ENCODE measurements around the gene PRODH2. TPM values are rescaled to one million over a fixed set of nuclear protein-coding genes. Genes with fewer than 3 reads are reported as not detected.
A peak's percentile ranks its signal among the peaks of the same experiment; 100 is the strongest.

Gene PRODH2
- polyA plus RNA-seq, 2 donors = not detected

DNA sequence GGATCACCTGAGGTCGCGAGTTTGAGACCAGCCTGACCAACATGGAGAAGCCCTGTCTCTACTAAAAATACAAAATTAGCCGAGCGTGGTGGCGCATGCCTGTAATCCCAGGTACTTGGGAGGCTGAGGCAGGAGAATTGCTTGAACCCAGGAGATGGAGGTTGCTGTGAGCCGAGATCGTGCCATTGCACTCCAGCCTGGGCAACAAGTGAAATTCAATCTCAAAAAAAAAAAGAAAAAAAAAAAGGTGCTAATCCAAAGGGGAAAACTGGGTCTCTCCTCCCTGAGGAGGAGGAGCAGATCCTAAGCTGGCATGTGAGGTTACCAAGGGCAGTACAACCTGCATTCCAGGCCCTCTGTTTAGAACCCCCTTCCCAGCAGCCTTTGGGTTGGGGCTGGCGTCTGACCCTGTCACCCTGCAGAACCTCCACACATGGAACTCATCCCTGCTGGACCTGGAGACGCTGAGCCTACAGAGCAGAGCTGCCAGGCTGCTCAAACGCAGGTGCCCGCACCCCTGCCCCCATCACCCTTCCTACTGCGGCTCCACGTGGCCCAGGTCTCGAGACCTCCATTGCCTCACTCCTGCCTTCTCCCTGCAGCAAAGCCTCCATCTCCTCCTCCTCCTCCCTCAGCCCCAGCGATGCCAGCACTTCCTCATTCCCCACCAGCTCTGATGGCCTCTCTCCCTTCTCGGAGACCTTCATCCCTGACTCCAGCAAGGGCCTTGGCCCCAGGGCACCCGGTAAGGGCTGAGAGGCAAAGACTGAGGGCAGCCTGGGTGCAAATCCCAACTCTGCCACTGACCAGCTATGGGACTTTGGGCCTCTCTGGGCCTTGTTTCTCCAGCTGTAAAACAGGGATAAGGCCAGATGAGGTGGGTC, 48.0 kb downstream of the PRODH2 start:
- WGBS, 2 donors = 91 to 95% methylated on average over 17 of the region's 17 CpGs
- peaks cover 3 to 16% of the 10 kb centered on the region in 2 donors for H3K36me3 ChIP-seq (ENCODE audit: control insufficient read depth in 2 of 2, insufficient read depth in 2 of 2, low read length in 1 of 2)
- no peaks in the 10 kb centered on the region for H3K4me1 ChIP-seq (ENCODE audit: control insufficient read depth in 2 of 2, insufficient read depth in 2 of 2, low read length in 1 of 2)

DNA sequence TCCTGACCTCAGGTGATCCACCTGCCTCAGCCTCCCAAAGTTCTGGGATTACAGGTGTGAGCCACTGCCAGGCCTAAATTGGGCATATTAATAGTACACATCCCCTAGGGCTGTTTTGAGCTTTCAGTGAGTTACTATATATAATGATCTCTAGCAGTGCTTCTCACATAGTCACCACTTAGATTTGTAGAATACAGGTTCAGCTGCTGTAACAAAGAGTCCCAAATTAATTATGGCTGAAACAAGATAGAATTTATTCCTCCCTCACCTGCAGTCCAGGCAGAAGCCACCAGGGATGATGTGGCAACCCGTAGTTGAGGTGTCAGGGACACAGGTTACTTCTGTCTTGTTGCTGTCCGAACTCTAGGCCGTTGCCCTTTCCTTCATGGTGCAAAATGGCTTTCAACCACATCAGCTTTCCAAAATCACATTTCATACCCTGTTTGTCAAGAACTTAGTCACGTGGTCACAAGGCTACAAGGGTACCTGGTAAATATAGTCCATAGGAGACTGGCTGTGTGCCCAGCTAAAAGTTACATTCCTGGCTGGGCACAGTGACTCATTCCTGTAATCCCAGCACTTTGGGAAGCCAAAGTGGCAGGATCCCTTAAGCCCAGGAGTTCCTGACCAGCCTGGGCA, 51.8 kb downstream of the PRODH2 start:
- Histone ChIP-seq H3K27me3 (ENCODE audit: control insufficient read depth in 1 of 2, insufficient read depth in 2 of 2, low read length in 2 of 2) (no peaks in the 10 kb centered on the region), H3K4me1 (ENCODE audit: control insufficient read depth in 2 of 2, insufficient read depth in 2 of 2, low read length in 1 of 2) (peaks cover 0 to 15% of the 10 kb centered on the region in 2 donors), H3K27ac (ENCODE audit: low read depth in 2 of 2, low read length in 1 of 2) (no peak overlapping the region), H3K36me3 (ENCODE audit: control insufficient read depth in 2 of 2, insufficient read depth in 2 of 2, low read length in 1 of 2) (peaks cover 1 to 11% of the 10 kb centered on the region in 2 donors), H3K9me3 (ENCODE audit: control insufficient read depth in 2 of 2, insufficient read depth in 1 of 2, low read depth in 1 of 2, low read length in 1 of 2) (no peaks in the 10 kb centered on the region), H3K4me3 (ENCODE audit: low read depth in 1 of 2, low read length in 2 of 2) (no peak overlapping the region)
- WGBS, 2 donors = 93 to 95% methylated on average over 4 of the region's 4 CpGs

More for the DNA sequence above, 48.0 kb downstream of the PRODH2 start:
- no peak overlapping the region for H3K27ac ChIP-seq (ENCODE audit: low read depth in 2 of 2, low read length in 1 of 2)
- H3K27me3 ChIP-seq (ENCODE audit: control insufficient read depth in 1 of 2, insufficient read depth in 2 of 2, low read length in 2 of 2) = no peaks in the 10 kb centered on the region
- H3K4me3 ChIP-seq (ENCODE audit: low read depth in 1 of 2, low read length in 2 of 2) = no peak overlapping the region
- no peaks in the 10 kb centered on the region for H3K9me3 ChIP-seq (ENCODE audit: control insufficient read depth in 2 of 2, insufficient read depth in 1 of 2, low read depth in 1 of 2, low read length in 1 of 2)

DNA sequence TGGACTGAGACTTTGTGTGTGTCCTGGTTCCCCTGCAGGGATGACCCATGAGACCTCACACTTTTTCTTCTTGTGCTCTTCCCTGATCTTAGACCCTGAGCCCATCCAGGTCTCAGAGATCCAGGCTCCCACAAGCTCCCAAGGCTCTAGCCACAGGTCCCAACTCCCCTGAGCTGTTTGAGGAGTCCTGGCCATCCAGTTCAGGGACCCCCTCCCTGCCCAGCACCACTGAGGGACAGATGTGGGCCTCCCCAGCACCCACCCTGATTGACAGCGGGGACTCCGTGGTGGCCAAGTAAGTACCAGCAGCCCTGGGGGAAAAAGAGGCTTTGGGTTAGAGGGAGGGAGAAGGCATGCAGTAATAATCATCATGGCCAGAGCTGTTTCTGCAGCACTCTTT, 52.9 kb downstream of the PRODH2 start:
- peaks cover 0 to 22% of the 10 kb centered on the region in 2 donors for H3K4me1 ChIP-seq (ENCODE audit: control insufficient read depth in 2 of 2, insufficient read depth in 2 of 2, low read length in 1 of 2)
- H3K27me3 ChIP-seq (ENCODE audit: control insufficient read depth in 1 of 2, insufficient read depth in 2 of 2, low read length in 2 of 2) = no peaks in the 10 kb centered on the region
- H3K4me3 ChIP-seq (ENCODE audit: low read depth in 1 of 2, low read length in 2 of 2) = no peak overlapping the region
- WGBS, 2 donors = 93 to 94% methylated on average over 2 of the region's 2 CpGs
- H3K27ac ChIP-seq (ENCODE audit: low read depth in 2 of 2, low read length in 1 of 2) = no peak overlapping the region
- no peaks in the 10 kb centered on the region for H3K9me3 ChIP-seq (ENCODE audit: control insufficient read depth in 2 of 2, insufficient read depth in 1 of 2, low read depth in 1 of 2, low read length in 1 of 2)
- peaks cover 0 to 6% of the 10 kb centered on the region in 2 donors for H3K36me3 ChIP-seq (ENCODE audit: control insufficient read depth in 2 of 2, insufficient read depth in 2 of 2, low read length in 1 of 2)

DNA sequence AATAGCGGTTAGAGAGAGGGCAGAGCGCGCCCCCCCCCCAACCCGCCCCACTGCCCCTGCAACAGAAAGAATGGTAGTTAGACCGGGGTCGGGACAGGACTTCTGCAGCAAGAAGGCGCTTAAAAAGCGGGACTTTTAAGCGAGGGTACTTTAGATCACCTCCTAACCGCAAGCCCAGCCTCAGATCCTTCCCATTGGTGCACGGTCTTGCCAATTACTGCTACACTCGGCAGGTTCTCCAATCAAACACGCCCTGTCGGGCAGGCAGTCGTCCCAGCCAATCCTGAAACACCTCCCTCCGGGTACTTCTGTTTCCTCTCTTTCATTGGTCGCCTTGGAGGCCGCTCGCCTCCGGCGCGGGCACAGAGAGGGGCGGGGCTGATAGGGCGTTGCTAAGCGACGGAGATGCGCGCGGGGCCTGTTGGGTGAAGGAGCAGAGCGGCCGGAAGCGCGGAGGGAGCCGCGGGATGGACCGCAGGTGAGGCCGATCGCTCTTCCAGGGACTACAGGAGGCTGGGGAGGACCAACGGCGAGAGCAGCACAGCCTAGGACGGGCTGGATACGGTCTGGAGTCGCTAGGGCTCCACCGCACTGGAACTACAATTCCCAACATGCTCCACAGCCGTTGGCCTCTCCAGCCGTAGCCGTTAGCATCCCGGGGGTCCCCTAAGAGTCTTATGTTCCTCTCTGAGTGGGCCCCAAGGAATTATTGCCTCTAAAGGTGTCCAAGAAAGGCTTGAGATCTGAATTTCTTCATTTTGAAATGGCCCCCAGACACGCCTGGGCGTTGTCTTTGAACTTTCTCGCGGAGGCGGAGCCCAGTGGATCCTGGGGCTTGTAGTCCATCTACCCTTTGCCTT, 54.7 kb downstream of the PRODH2 start, which contains the start of gene PROSER3:
TSS of gene PROSER3 (plus strand) at position 428 of the 860 bp plus-strand sequence. CDS start at position 468, 40 bp downstream.
- WGBS, 2 donors = 0 to 1% methylated on average over 52 to 53 of the region's 53 CpGs
- peak within 1 kb of the TSS; percentile 82 to 92 for H3K4me3 ChIP-seq (ENCODE audit: low read depth in 1 of 2, low read length in 2 of 2)
- H3K27me3 ChIP-seq (ENCODE audit: control insufficient read depth in 1 of 2, insufficient read depth in 2 of 2, low read length in 2 of 2) = no peaks in the 10 kb centered on the region
- peaks cover 0 to 22% of the 10 kb centered on the region in 2 donors for H3K4me1 ChIP-seq (ENCODE audit: control insufficient read depth in 2 of 2, insufficient read depth in 2 of 2, low read length in 1 of 2)
- H3K9me3 ChIP-seq (ENCODE audit: control insufficient read depth in 2 of 2, insufficient read depth in 1 of 2, low read depth in 1 of 2, low read length in 1 of 2) = no peaks in the 10 kb centered on the region
- peaks cover 4 to 17% of the 10 kb centered on the region in 2 donors for H3K36me3 ChIP-seq (ENCODE audit: control insufficient read depth in 2 of 2, insufficient read depth in 2 of 2, low read length in 1 of 2)
- peak within 1 kb of the TSS; percentile 92 to 99 for H3K27ac ChIP-seq (ENCODE audit: low read depth in 2 of 2, low read length in 1 of 2)

DNA sequence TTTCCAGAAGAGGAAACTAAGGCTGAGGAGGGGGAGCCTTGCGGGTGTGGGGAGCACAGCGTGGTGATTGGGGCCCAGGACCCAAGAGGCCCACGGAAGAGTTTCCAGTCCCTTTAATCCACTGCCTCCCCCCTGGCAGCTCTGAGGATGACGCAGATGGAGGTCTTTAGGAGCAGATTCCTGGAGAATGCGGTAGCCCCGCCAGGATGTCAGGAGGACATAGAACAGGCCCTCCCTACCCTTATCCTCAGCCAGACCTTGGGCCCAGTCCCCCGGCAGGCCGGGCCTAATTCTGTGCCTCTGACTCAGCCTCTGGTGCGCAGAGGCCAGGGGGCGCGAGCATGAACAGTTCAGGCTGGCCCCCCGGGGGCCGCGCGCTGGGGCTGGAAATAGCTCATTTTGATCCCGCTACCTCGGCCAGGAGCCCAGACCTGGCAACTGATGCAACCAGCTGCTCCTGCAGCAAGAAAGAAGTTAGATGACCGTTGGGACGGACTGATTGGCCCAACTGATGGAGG, 55.4 kb downstream of the PRODH2 start:
- peak overlapping the region; percentile 21 to 39 for H3K4me3 ChIP-seq (ENCODE audit: low read depth in 1 of 2, low read length in 2 of 2)
- H3K9me3 ChIP-seq (ENCODE audit: control insufficient read depth in 2 of 2, insufficient read depth in 1 of 2, low read depth in 1 of 2, low read length in 1 of 2) = no peaks in the 10 kb centered on the region
- WGBS, 2 donors = 5 to 6% methylated on average over 19 of the region's 19 CpGs

DNA sequence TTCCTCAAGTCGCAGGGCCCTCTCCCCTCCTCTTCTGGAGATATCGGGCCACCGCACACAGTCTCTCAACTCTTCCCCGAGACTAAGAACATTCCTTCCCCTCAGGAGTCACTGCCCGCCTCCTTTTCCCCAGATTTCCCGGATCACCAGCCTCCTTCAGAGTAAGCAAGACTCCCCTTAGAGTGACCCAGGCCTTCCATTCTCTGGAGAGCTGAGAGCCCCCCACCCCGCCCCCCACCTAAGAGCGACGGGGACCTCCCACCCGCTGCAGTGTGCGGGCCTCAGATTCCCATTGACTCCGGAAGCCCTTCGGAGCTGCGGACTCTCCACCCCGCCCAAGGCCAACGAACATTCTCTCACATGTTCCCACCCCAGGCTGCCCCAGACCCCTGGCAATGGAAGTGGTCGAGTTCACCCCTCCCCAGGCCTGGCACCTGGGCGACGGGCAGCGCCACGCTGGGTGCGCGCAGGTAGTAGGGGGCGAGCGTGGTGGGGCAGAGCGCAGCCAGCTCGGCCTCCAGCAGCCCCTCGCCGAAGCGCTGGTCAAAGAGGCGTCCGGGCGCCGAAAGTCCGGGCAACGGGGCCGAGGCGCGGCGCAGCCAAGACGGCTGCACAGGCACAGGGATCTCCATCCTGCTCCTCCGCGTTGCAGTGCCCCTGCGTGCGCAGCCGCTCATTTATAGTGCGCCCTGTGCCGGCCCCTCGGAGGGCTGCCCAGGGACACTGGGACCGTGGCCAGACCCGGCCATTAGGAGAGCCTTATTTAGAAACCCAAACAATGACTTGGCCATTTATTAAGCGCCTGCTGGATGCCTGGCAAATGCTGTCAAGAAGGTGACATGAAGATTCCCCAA, 56.0 kb downstream of the PRODH2 start, which contains the start of gene HSPB6:
TSS of gene HSPB6 (minus strand) at position 653 of the 854 bp plus-strand sequence. CDS start at position 632, 21 bp downstream.
- 19 to 25% methylated on average over 51 to 52 of the region's 52 CpGs for WGBS, 2 donors
- Histone ChIP-seq H3K9me3 (ENCODE audit: control insufficient read depth in 2 of 2, insufficient read depth in 1 of 2, low read depth in 1 of 2, low read length in 1 of 2) (no peaks in the 10 kb centered on the region), H3K27ac (ENCODE audit: low read depth in 2 of 2, low read length in 1 of 2) (peak within 1 kb of the TSS; percentile 85 to 87), H3K4me3 (ENCODE audit: low read depth in 1 of 2, low read length in 2 of 2) (peak within 1 kb of the TSS; percentile 35 to 39), H3K27me3 (ENCODE audit: control insufficient read depth in 1 of 2, insufficient read depth in 2 of 2, low read length in 2 of 2) (no peaks in the 10 kb centered on the region), H3K36me3 (ENCODE audit: control insufficient read depth in 2 of 2, insufficient read depth in 2 of 2, low read length in 1 of 2) (peaks cover 4 to 24% of the 10 kb centered on the region in 2 donors), H3K4me1 (ENCODE audit: control insufficient read depth in 2 of 2, insufficient read depth in 2 of 2, low read length in 1 of 2) (peaks cover 0 to 22% of the 10 kb centered on the region in 2 donors)

More for the DNA sequence above, 55.4 kb downstream of the PRODH2 start:
- peaks cover 4 to 23% of the 10 kb centered on the region in 2 donors for H3K36me3 ChIP-seq (ENCODE audit: control insufficient read depth in 2 of 2, insufficient read depth in 2 of 2, low read length in 1 of 2)
- peak overlapping the region; percentile 85 to 87 for H3K27ac ChIP-seq (ENCODE audit: low read depth in 2 of 2, low read length in 1 of 2)
- no peaks in the 10 kb centered on the region for H3K27me3 ChIP-seq (ENCODE audit: control insufficient read depth in 1 of 2, insufficient read depth in 2 of 2, low read length in 2 of 2)
- H3K4me1 ChIP-seq (ENCODE audit: control insufficient read depth in 2 of 2, insufficient read depth in 2 of 2, low read length in 1 of 2) = peaks cover 0 to 22% of the 10 kb centered on the region in 2 donors

DNA sequence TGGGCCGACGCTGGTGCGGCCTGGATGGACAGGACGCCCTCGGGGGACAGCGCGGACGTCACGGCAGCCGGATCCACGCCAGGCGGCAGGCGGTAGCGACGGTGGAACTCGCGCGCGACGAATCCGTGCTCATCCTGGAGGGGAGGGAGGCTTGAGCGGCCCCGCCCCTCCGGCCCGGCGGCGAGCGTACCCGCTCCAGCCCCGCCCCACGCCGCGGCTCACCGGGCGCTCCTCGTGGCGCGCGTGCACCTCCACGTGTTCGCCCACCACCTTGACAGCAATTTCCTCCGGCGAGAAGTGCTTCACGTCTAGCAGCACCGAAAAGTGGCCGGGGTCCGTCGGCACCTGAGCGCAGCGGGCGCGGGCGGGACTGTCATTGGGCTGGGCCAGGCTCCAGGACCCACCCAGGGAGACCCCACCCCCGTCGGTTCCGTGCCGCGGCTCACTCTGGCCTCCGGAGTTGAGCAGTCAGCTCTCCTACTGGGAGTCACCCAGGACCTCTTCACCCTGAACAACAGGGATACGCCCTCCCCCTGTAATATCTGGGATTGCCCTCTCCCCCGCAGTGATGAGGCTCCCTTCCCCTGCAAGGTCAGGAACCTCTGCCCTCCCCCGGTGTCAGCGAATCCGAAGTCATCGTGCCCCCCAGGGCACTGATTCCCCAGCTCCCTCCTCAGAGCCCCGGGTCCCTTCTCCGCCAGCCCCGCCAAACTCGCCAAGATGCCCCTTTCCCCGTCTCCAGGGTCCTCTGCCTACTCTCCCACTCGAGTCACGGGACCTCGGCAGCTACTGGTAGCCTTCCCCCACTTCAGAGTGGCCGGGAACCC, 56.9 kb downstream of the PRODH2 start:
- Histone ChIP-seq H3K27ac (ENCODE audit: low read depth in 2 of 2, low read length in 1 of 2) (peak overlapping the region; percentile 85 to 87), H3K9me3 (ENCODE audit: control insufficient read depth in 2 of 2, insufficient read depth in 1 of 2, low read depth in 1 of 2, low read length in 1 of 2) (no peaks in the 10 kb centered on the region), H3K27me3 (ENCODE audit: control insufficient read depth in 1 of 2, insufficient read depth in 2 of 2, low read length in 2 of 2) (no peaks in the 10 kb centered on the region), H3K4me3 (ENCODE audit: low read depth in 1 of 2, low read length in 2 of 2) (peak overlapping the region; percentile 8 to 39), H3K36me3 (ENCODE audit: control insufficient read depth in 2 of 2, insufficient read depth in 2 of 2, low read length in 1 of 2) (peaks cover 4 to 24% of the 10 kb centered on the region in 2 donors), H3K4me1 (ENCODE audit: control insufficient read depth in 2 of 2, insufficient read depth in 2 of 2, low read length in 1 of 2) (peaks cover 0 to 22% of the 10 kb centered on the region in 2 donors)
- WGBS, 2 donors = 15 to 21% methylated on average over 52 to 74 of the region's 74 CpGs

DNA sequence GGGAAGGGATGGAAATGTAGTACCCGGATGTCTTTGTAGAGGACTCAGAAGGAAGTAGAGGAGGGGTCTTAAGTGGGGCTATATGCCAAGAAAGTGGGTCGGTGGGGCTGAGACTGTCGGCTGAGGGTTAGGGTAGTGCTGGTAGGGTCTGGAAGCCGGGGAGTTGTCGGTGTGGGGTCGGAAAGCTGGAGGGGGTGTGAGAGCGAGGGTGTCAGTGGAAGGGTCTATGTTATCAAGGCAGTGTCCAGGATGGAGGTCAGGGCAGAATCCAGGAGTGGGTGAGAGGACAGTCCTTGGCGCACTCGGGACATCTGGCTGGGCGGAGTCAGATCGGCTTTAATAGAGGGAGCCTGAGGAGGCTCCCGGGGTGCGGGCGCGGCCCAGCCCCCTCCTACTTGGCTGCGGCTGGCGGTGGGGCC, 57.5 kb downstream of the PRODH2 start:
- Histone ChIP-seq H3K27ac (ENCODE audit: low read depth in 2 of 2, low read length in 1 of 2) (peak overlapping the region; percentile 85 to 87), H3K4me1 (ENCODE audit: control insufficient read depth in 2 of 2, insufficient read depth in 2 of 2, low read length in 1 of 2) (peaks cover 0 to 22% of the 10 kb centered on the region in 2 donors), H3K36me3 (ENCODE audit: control insufficient read depth in 2 of 2, insufficient read depth in 2 of 2, low read length in 1 of 2) (peaks cover 4 to 24% of the 10 kb centered on the region in 2 donors), H3K9me3 (ENCODE audit: control insufficient read depth in 2 of 2, insufficient read depth in 1 of 2, low read depth in 1 of 2, low read length in 1 of 2) (no peaks in the 10 kb centered on the region), H3K27me3 (ENCODE audit: control insufficient read depth in 1 of 2, insufficient read depth in 2 of 2, low read length in 2 of 2) (no peaks in the 10 kb centered on the region), H3K4me3 (ENCODE audit: low read depth in 1 of 2, low read length in 2 of 2) (peak overlapping the region; percentile 8 to 39)
- WGBS, 2 donors = 32 to 46% methylated on average over 16 to 17 of the region's 17 CpGs
